Hepatocyte (in vitro differentiated cells): ENCODE results near the gene FGF12. TPM values are rescaled to one million over a fixed set of nuclear protein-coding genes. Genes with fewer than 3 reads are reported as not detected.

Source experiments
- DNase-seq: peaks from one replicate; pipeline ENCODE4 v3.0.0-alpha.2; 2016; ENCODE audit warnings: low spot score
- H2AFZ ChIP-seq: fragments of 200-600 bp; sonication (generic); 2 replicates; pipeline ENCODE4 v1.6.0; 2016; ENCODE audit warnings: antibody characterized with exemption, mild to moderate bottlenecking
- H3K27ac ChIP-seq: fragments of 200-600 bp; sonication (generic); 2 replicates; pipeline ENCODE4 v1.5.1; 2016; ENCODE audit warnings: mild to moderate bottlenecking
- H3K27me3 ChIP-seq: fragments of 200-600 bp; sonication (generic); 2 replicates; pipeline ENCODE4 v1.6.1; 2016
- H3K36me3 ChIP-seq: fragments of 200-600 bp; sonication (generic); replicated peaks from 2 replicates; pipeline ENCODE4 v1.5.1; 2016; ENCODE audit warnings: low read depth; ENCODE audit not compliant: insufficient read depth
- H3K4me1 ChIP-seq: fragments of 200-600 bp; sonication (generic); 2 replicates; pipeline ENCODE4 v1.5.1; 2016; ENCODE audit warnings: mild to moderate bottlenecking, moderate library complexity; ENCODE audit not compliant: insufficient read depth
- H3K4me2 ChIP-seq: fragments of 200-600 bp; sonication (generic); 2 replicates; pipeline ENCODE4 v1.6.0; 2016
- H3K4me3 ChIP-seq: fragments of 200-600 bp; sonication (generic); 2 replicates; pipeline ENCODE4 v1.5.1; 2016; ENCODE audit warnings: mild to moderate bottlenecking
- H3K79me2 ChIP-seq: fragments of 200-600 bp; sonication (generic); 2 replicates; pipeline ENCODE4 v1.6.0; 2017; ENCODE audit warnings: mild to moderate bottlenecking
- H3K9me2 ChIP-seq: fragments of 200-600 bp; sonication (generic); replicated peaks from 2 replicates; pipeline ENCODE4 v1.6.0; 2017; ENCODE audit warnings: mild to moderate bottlenecking; ENCODE audit not compliant: insufficient read depth
- H3K9me3 ChIP-seq: fragments of 200-600 bp; sonication (generic); 2 replicates; pipeline ENCODE4 v1.5.1; 2016; ENCODE audit warnings: low read depth, mild to moderate bottlenecking
- H4K20me1 ChIP-seq: fragments of 200-600 bp; sonication (generic); 2 replicates; pipeline ENCODE4 v1.6.0; 2016; ENCODE audit warnings: mild to moderate bottlenecking; ENCODE audit not compliant: insufficient read depth, poor library complexity, severe bottlenecking
- CTCF ChIP-seq: fragments of 200-600 bp; sonication (generic); IDR thresholded peaks from 2 replicates; pipeline ENCODE4 v1.5.1; 2016; ENCODE audit warnings: antibody characterized with exemption, mild to moderate bottlenecking; ENCODE audit not compliant: poor library complexity
- EZH2 ChIP-seq: fragments of 200-600 bp; sonication (generic); IDR thresholded peaks from 2 replicates; pipeline ENCODE4 v1.6.1; 2016; ENCODE audit warnings: antibody characterized with exemption, mild to moderate bottlenecking, borderline replicate concordance
- EZH2phosphoT487 ChIP-seq: fragments of 200-600 bp; sonication (generic); IDR thresholded peaks from one replicate; pipeline ENCODE4 v1.6.1; 2018; ENCODE audit warnings: antibody characterized with exemption, mild to moderate bottlenecking, low read depth, moderate library complexity; ENCODE audit not compliant: unreplicated experiment, severe bottlenecking
- WGBS: methylation state at CpG from one replicate; pipeline ENCODE4 v1.1.6; 2016; ENCODE audit warnings: low lambda C conversion rate; ENCODE audit errors: missing lambda C conversion rate; 5-methylcytosine and 5-hydroxymethylcytosine counted together
- polyA plus RNA-seq: library from polyadenylated mRNA; unstranded; fragments of >200 nt; fragmentation: Nextera tagmentation; extraction: Ambion mirVana; gene quantifications from 2 replicates; pipeline ENCODE4 v1.2.1, GENCODE V29; 2016
- total RNA-seq: library from RNA; depleted of rRNA; stranded (reverse); fragments of >200 nt; gene quantifications from 2 replicates; pipeline ENCODE4 v1.2.3, GENCODE V29; 2014

Gene FGF12
- total and polyA plus RNA-seq, 2 experiments from 2014 or later, result 2.1 TPM

GRCh38 chr3:192161661-192162060 lies 565.7 kb downstream of the FGF12 start:
- TF ChIP-seq CTCF (no peak), EZH2phosphoT487 (no peak), EZH2 (no peak)
- WGBS, result 61% methylated on average over 1 of the region's 1 CpG
- Histone ChIP-seq H3K4me1 (no peaks in the 10 kb centered on the region), H3K9me2 (no peaks in the 10 kb centered on the region), H4K20me1 (no peaks in the 10 kb centered on the region), H3K4me3 (no peak overlapping the region), H3K9me3 (no peaks in the 10 kb centered on the region), H3K27ac (no peak overlapping the region), H3K36me3 (no peaks in the 10 kb centered on the region), H3K79me2 (no peaks in the 10 kb centered on the region), H3K4me2 (no peak overlapping the region), H2AFZ (no peak overlapping the region), H3K27me3 (no peaks in the 10 kb centered on the region)
- DNase-seq, result no peak

- H3K4me2 ChIP-seq, result no peak overlapping the region
- no peaks in the 10 kb centered on the region for H3K4me1 ChIP-seq
- no peak for DNase-seq
- no peak overlapping the region for H2AFZ ChIP-seq
- TF ChIP-seq EZH2 (no peak), EZH2phosphoT487 (no peak), CTCF (no peak)
- no peak overlapping the region for H3K27ac ChIP-seq
- no peaks in the 10 kb centered on the region for H3K9me3 ChIP-seq
- H3K4me3 ChIP-seq, result no peak overlapping the region
- no peaks in the 10 kb centered on the region for H3K36me3 ChIP-seq
- H3K27me3 ChIP-seq, result no peaks in the 10 kb centered on the region
- H3K79me2 ChIP-seq, result no peaks in the 10 kb centered on the region
- WGBS, result 58% methylated on average over 1 of the region's 1 CpG
- no peaks in the 10 kb centered on the region for H4K20me1 ChIP-seq
- H3K9me2 ChIP-seq, result no peaks in the 10 kb centered on the region
These were observed 571.0 kb downstream of the FGF12 start for GRCh38 chr3:192156382-192156781.

- no peak overlapping the region for H3K27ac ChIP-seq
- no peaks in the 10 kb centered on the region for H4K20me1 ChIP-seq
- no peak overlapping the region for H3K4me3 ChIP-seq
- H3K9me2 ChIP-seq, result no peaks in the 10 kb centered on the region
- peak overlapping the region; percentile 62 for H3K4me2 ChIP-seq
- no peaks in the 10 kb centered on the region for H3K36me3 ChIP-seq
- no peaks in the 10 kb centered on the region for H3K4me1 ChIP-seq
- H3K79me2 ChIP-seq, result no peaks in the 10 kb centered on the region
- no peak for DNase-seq
- WGBS, result 41% methylated on average over 9 of the region's 9 CpGs
- TF ChIP-seq CTCF, result no peak
- TF ChIP-seq EZH2, result no peak
- no peak for TF ChIP-seq EZH2phosphoT487
- H3K27me3 ChIP-seq, result no peaks in the 10 kb centered on the region
- no peaks in the 10 kb centered on the region for H3K9me3 ChIP-seq
- H2AFZ ChIP-seq, result peak overlapping the region; percentile 40
These were observed 572.1 kb downstream of the FGF12 start for GRCh38 chr3:192155194-192155593.

- no peak for TF ChIP-seq EZH2
- TF ChIP-seq CTCF, result no peak
- TF ChIP-seq EZH2phosphoT487, result no peak
- no peak overlapping the region for H2AFZ ChIP-seq
- H3K9me2 ChIP-seq, result no peaks in the 10 kb centered on the region
- H3K4me3 ChIP-seq, result no peak overlapping the region
- no peaks in the 10 kb centered on the region for H3K9me3 ChIP-seq
- no peaks in the 10 kb centered on the region for H3K79me2 ChIP-seq
- no peak overlapping the region for H3K4me2 ChIP-seq
- H3K27ac ChIP-seq, result no peak overlapping the region
- no peaks in the 10 kb centered on the region for H3K36me3 ChIP-seq
- no peak for DNase-seq
- H3K4me1 ChIP-seq, result no peaks in the 10 kb centered on the region
- H3K27me3 ChIP-seq, result no peaks in the 10 kb centered on the region
- no peaks in the 10 kb centered on the region for H4K20me1 ChIP-seq
- WGBS, result 91% methylated on average over 4 of the region's 4 CpGs
These were observed 594.1 kb downstream of the FGF12 start for GRCh38 chr3:192133271-192133670.
